NB4 (cell line): Measurements from ENCODE around the gene SHKBP1.

Source experiments
- CTCF ChIP-seq: IDR thresholded peaks from one replicate; pipeline ENCODE4 v1.5.1; 2012; ENCODE audit warnings: low read depth, low read length
- POLR2A ChIP-seq: IDR thresholded peaks from 2 replicates; pipeline ENCODE4 v1.6.1; 2011; ENCODE audit warnings: mild to moderate bottlenecking; ENCODE audit not compliant: insufficient read length; ENCODE audit errors: extremely low read depth

DNA sequence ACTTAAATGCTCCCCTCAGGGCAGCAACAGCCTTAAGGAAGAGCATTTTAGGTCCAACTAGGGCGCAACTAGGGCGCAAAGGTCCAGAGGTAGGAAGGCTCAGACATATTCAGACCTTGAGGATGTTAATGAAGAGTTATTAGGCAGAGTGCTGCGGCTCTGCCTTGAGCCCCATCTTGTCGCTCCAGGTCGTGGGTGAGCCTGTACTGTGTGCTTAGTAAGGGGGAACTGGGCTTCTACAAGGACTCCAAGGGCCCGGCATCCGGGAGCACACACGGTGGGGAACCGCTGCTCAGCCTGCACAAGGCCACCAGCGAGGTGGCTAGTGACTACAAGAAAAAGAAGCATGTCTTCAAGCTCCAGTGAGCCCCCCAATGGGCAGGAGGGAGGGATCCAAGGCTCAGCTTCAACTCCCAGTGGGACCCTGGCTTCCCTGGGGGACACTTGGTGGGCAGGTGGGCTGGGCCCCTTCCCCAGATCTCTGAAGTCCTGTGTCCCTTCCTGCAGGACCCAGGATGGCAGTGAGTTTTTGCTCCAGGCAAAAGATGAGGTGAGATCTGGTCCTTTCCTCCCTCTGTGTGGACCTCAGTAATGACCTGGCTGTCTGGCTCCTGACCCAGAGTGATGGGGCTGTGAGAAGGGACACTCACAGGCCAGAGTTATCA, 4.7 kb upstream of the SHKBP1 start:
- TF ChIP-seq CTCF (no peak), POLR2A (no peak)
